SU-DHL-6 (cell line): ENCODE results near the gene CAMK4.

ENCODE experiments used
- H2AFZ ChIP-seq: fragments of 200-600 bp; sonication (generic); 2 replicates; pipeline ENCODE4 v1.6.1; 2014; ENCODE audit warnings: low read depth, mild to moderate bottlenecking, moderate library complexity, mixed read lengths, antibody characterized with exemption, low read length; ENCODE audit not compliant: severe bottlenecking
- H3F3A ChIP-seq: fragments of 200-600 bp; shearing (Covaris generic); 2 replicates; pipeline ENCODE4 v1.6.0; 2016; ENCODE audit warnings: antibody characterized with exemption, mild to moderate bottlenecking; ENCODE audit not compliant: insufficient read depth
- H3K27ac ChIP-seq: fragments of 200-600 bp; sonication (generic); 2 replicates; pipeline ENCODE4 v1.5.1; 2016; ENCODE audit warnings: low read depth, mild to moderate bottlenecking, low read length, moderate library complexity, mixed read lengths
- H3K27me3 ChIP-seq: fragments of 200-600 bp; sonication (generic), shearing (Covaris generic); 2 replicates; pipeline ENCODE4 v1.6.0; 2014; ENCODE audit warnings: mild to moderate bottlenecking, low read length
- H3K36me3 ChIP-seq: fragments of 200-600 bp; sonication (generic); 2 replicates; pipeline ENCODE4 v1.6.1; 2014; ENCODE audit warnings: mild to moderate bottlenecking, low read length, mixed read lengths
- H3K4me2 ChIP-seq: fragments of 300-600, 200-600 bp; shearing (Covaris generic), sonication (generic); 2 replicates; pipeline ENCODE4 v1.6.0; 2014; ENCODE audit warnings: low read length, low read depth, mild to moderate bottlenecking; ENCODE audit not compliant: poor library complexity, severe bottlenecking
- H3K4me3 ChIP-seq: fragments of 200-600 bp; sonication (generic); 2 replicates; pipeline ENCODE4 v1.5.1; 2014; ENCODE audit warnings: antibody characterized with exemption, low read length, mild to moderate bottlenecking, mixed read lengths; ENCODE audit not compliant: insufficient read depth, poor library complexity, severe bottlenecking
- H3K79me2 ChIP-seq: fragments of 200-600 bp; sonication (generic); 2 replicates; pipeline ENCODE4 v1.6.1; 2014; ENCODE audit warnings: mild to moderate bottlenecking, low read length, moderate library complexity; ENCODE audit not compliant: insufficient read depth
- H3K9ac ChIP-seq: fragments of 200-600 bp; sonication (generic); 2 replicates; pipeline ENCODE4 v1.7.0; 2014; ENCODE audit warnings: mild to moderate bottlenecking, low read length
- H3K9me2 ChIP-seq: fragments of 200-600 bp; sonication (generic); replicated peaks from 2 replicates; pipeline ENCODE4 v1.6.1; 2014; ENCODE audit warnings: low read length; ENCODE audit not compliant: insufficient read depth
- H3K9me3 ChIP-seq: fragments of 200-600 bp; sonication (generic); 2 replicates; pipeline ENCODE4 v1.6.1; 2014; ENCODE audit warnings: low read length, mixed read lengths; ENCODE audit not compliant: insufficient read depth
- H4K20me1 ChIP-seq: fragments of 200-600 bp; sonication (generic); 2 replicates; pipeline ENCODE4 v1.6.1; 2014; ENCODE audit warnings: low read depth, mild to moderate bottlenecking, antibody characterized with exemption, low read length, moderate library complexity, mixed read lengths
- EZH2phosphoT487 ChIP-seq: fragments of 200-600 bp; sonication (generic), shearing (Covaris generic); conservative IDR thresholded peaks from 2 replicates; pipeline ENCODE4 v1.6.1; 2018; ENCODE audit warnings: mild to moderate bottlenecking, antibody characterized with exemption, low read length, moderate library complexity, mixed read lengths
- TF ChIP-seq, protein P1 (sequence below): fragments of 200-600 bp; sonication (generic); IDR thresholded peaks from one replicate; pipeline ENCODE4 v1.5.1; 2017; ENCODE audit warnings: antibody characterized with exemption, mild to moderate bottlenecking, low read length, moderate library complexity; ENCODE audit not compliant: insufficient read depth, poor library complexity, severe bottlenecking

Gene CAMK4

DNA sequence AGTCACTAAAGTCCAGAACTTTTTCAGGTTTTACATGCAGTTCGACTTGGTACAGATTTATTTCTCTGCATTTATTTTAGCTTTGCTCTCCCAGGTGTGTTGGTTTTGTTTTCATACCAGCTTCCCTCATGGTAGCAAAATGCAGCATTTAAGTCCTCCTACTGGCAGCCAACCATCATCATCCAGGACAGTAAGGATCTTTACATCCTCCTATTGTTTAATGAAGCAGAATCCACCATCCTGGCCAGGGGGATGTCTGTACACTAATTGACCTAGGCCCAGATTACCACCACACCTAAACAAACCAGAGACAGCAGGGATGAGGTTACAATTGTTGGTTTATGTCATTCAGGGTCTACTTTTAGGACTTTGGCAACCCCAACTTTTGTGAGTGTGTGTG lies 22.3 kb downstream of the CAMK4 start:
- H3K9me2 ChIP-seq = no peaks in the 10 kb centered on the region
- H3K4me2 ChIP-seq = no peak overlapping the region
- H3K79me2 ChIP-seq = no peaks in the 10 kb centered on the region
- no peak overlapping the region for H2AFZ ChIP-seq
- H3K27me3 ChIP-seq = no peaks in the 10 kb centered on the region
- no peak overlapping the region for H3K9ac ChIP-seq
- no peaks in the 10 kb centered on the region for H3K9me3 ChIP-seq
- H4K20me1 ChIP-seq = no peaks in the 10 kb centered on the region
- TF ChIP-seq EZH2phosphoT487 = no peak
- TF ChIP-seq, protein P1, sequence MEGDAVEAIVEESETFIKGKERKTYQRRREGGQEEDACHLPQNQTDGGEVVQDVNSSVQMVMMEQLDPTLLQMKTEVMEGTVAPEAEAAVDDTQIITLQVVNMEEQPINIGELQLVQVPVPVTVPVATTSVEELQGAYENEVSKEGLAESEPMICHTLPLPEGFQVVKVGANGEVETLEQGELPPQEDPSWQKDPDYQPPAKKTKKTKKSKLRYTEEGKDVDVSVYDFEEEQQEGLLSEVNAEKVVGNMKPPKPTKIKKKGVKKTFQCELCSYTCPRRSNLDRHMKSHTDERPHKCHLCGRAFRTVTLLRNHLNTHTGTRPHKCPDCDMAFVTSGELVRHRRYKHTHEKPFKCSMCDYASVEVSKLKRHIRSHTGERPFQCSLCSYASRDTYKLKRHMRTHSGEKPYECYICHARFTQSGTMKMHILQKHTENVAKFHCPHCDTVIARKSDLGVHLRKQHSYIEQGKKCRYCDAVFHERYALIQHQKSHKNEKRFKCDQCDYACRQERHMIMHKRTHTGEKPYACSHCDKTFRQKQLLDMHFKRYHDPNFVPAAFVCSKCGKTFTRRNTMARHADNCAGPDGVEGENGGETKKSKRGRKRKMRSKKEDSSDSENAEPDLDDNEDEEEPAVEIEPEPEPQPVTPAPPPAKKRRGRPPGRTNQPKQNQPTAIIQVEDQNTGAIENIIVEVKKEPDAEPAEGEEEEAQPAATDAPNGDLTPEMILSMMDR = no peak
- H3K27ac ChIP-seq = no peak overlapping the region
- no peak overlapping the region for H3K4me3 ChIP-seq
- H3K36me3 ChIP-seq = no peaks in the 10 kb centered on the region
- no peaks in the 10 kb centered on the region for H3F3A ChIP-seq

DNA sequence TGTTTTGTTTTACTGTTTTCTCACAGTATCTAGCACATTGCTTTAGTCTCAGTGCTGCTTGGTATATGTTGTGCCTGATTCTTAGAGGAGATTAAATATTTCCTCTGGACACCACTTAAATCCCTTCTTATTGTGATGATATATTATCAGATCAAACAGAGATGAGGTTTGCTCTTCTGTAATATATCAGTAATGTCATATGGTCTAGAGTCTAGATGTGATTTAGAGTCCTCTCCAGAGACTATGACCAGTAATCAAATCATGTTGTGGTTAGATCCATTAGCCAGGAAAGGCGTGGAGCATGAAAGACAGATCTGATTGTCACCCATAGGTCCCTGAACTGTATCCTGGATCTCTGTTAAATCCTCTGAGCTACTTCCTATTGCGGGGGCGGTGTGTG lies 24.4 kb downstream of the CAMK4 start:
- Histone ChIP-seq H3K4me3 (no peak overlapping the region), H3K9me2 (no peaks in the 10 kb centered on the region), H3K9ac (no peak overlapping the region), H3K4me2 (no peak overlapping the region), H3K27ac (no peak overlapping the region), H3K36me3 (no peaks in the 10 kb centered on the region), H2AFZ (no peak overlapping the region), H3K79me2 (no peaks in the 10 kb centered on the region), H3K9me3 (no peaks in the 10 kb centered on the region), H3K27me3 (no peaks in the 10 kb centered on the region), H3F3A (no peaks in the 10 kb centered on the region), H4K20me1 (no peaks in the 10 kb centered on the region)
- TF ChIP-seq, protein P1 = no peak
- no peak for TF ChIP-seq EZH2phosphoT487

DNA sequence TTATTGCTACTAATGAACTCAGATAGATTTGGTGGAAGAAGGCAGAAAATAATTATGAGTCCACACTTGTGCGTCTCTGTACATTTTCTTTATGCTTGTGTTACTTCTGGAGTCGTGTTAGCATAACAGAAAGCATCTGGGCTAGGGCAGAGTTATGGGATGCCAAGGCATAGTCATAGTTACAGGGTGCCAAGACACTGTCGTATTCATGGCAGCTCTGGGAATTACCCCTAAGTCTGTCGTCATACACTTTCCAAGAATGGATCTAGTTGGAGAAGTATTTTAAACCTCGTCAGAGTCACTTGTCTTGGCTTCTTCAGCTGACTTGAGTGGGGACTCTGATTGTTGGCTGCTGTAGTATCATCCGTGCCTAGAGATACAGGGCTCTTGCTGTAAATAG lies 27.7 kb downstream of the CAMK4 start:
- Histone ChIP-seq H3K79me2 (no peaks in the 10 kb centered on the region), H3K9me3 (no peaks in the 10 kb centered on the region), H3K27me3 (no peaks in the 10 kb centered on the region), H3K9ac (no peak overlapping the region), H3F3A (no peaks in the 10 kb centered on the region), H3K27ac (no peak overlapping the region), H3K36me3 (no peaks in the 10 kb centered on the region), H4K20me1 (no peaks in the 10 kb centered on the region), H3K4me2 (no peak overlapping the region), H3K9me2 (no peaks in the 10 kb centered on the region), H2AFZ (no peak overlapping the region), H3K4me3 (no peak overlapping the region)
- TF ChIP-seq EZH2phosphoT487 = no peak
- TF ChIP-seq, protein P1 = no peak
